ENCODE results near the gene RELT. TPM values are rescaled to one million over a fixed set of nuclear protein-coding genes. Genes with fewer than 3 reads are reported as not detected.

The RELT gene
- total and polyA plus RNA-seq, 5 experiments from 2014 or later = 1.3 to 12.8 (median 3.3) TPM

DNA sequence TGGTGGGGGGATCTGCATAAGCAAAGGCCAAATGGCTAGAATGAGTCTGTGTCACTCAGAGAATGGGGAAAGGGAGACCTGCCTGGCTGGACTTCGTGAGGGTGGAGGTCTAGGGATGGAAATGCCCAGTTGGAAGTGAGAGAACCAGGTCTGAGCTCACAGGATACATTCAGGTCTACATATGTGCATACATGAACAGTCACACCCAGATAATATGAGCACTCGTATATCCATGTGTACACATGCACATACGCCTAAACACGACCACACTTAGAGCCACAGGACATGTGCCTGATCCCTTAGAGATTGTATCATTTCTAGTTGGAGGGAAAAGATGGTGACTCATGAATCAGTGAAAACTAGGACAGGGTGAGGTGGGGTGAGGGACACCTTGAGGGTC lies 21.1 kb upstream of the RELT start:
- no peaks in the 10 kb centered on the region for H3K36me3 Mint-ChIP-seq
- peak overlapping the region in 4 of 10 donors; percentile 24 to 69 (median 36) for H3K27ac Mint-ChIP-seq
- no peak for DNase-seq
- ATAC-seq = no peak
- peaks cover 0 to 12% (median 2%) of the 10 kb centered on the region in 4 donors for H3K4me1 Mint-ChIP-seq
- H3K9me3 Mint-ChIP-seq = no peaks in the 10 kb centered on the region
- no peak overlapping the region for H3K4me3 Mint-ChIP-seq
- H3K27me3 Mint-ChIP-seq = no peaks in the 10 kb centered on the region
- POLR2A ChIA-PET = interaction anchor here (0.5 to 1.2 kb wide), 2 partner anchors 10 to 56 kb away, joined by 3 read pairs; no protein-coding TSS in a partner anchor

DNA sequence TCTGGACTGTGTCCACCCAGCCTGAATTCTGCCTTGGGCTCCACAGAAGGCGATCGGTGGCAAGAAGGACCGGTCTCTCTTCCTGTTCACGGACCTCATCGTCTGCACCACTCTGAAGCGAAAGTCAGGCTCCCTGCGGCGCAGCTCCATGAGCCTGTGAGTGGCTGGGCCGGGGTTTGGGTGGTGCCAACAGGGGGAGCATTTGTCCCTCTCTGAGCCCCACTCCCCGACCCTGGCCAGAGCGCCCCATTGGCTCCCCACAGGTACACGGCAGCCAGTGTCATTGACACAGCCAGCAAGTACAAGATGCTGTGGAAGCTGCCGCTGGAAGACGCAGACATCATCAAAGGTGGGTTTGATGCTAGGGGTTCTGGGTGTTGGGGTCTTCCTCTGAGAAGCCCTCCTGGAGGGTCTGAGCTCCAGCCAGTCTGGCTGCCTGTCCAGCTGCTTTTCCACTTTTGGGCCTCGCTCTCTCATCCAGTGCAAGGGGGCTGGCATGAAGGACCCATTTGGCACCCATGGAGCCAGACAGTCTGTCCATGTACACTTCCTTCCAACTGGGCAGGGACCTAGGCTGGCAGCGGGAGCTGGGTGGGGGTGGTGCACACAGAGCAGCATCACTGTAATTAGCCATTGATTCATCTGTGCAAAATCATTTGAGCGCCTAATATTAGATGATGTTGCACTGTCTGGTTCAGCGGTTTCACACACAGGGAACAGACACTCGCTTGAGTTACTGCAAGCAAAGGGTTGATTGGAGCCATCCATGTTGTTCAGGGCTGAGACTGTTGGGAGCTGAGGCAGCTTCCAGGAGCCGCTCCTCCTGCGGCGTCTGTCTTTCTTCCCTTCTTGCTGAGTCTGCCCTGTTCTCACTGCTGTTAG lies 19.0 kb upstream of the RELT start:
- POLR2A ChIA-PET = interaction anchor here (1.4 kb wide), 1 partner anchor 8 kb away, joined by 5 read pairs; no protein-coding TSS in a partner anchor
- Mint-ChIP-seq H3K36me3 (no peaks in the 10 kb centered on the region), H3K9me3 (no peaks in the 10 kb centered on the region), H3K4me3 (no peak overlapping the region), H3K27me3 (no peaks in the 10 kb centered on the region), H3K4me1 (peaks cover 0 to 6% (median 0%) of the 10 kb centered on the region in 4 donors), H3K27ac (no peak overlapping the region)
- ATAC-seq (no peak), DNase-seq (no peak)

DNA sequence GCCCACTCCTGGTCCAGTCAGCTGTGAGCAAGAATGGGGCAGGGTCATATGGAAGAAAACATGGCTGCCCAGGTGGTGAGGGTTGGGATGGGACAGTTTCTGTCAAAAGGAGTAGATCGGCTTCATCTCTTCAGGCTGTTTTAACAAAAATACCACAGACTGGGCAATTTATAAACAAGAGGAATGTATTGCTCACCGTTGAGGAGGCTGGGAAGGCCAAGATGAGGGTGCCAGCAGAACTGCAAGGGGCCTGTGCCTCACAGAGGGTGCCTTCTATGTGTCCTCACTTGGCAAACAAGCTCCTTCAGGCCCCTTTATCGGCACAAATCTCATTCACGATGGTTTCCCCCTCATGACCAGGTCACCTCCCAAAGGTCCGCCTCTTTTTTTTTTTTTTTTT lies 18.1 kb upstream of the RELT start:
- no peaks in the 10 kb centered on the region for H3K36me3 Mint-ChIP-seq
- DNase-seq = no peak
- ATAC-seq = no peak
- no peaks in the 10 kb centered on the region for H3K27me3 Mint-ChIP-seq
- H3K4me1 Mint-ChIP-seq = peaks cover 0 to 8% (median 1%) of the 10 kb centered on the region in 4 donors
- no peak overlapping the region for H3K4me3 Mint-ChIP-seq
- peak overlapping the region in 1 of 10 donors; percentile 8 for H3K27ac Mint-ChIP-seq
- no peaks in the 10 kb centered on the region for H3K9me3 Mint-ChIP-seq
- POLR2A ChIA-PET = interaction anchor here (0.6 to 1.4 kb wide), 2 partner anchors 7 to 36 kb away, joined by 3 to 5 read pairs; no protein-coding TSS in a partner anchor

DNA sequence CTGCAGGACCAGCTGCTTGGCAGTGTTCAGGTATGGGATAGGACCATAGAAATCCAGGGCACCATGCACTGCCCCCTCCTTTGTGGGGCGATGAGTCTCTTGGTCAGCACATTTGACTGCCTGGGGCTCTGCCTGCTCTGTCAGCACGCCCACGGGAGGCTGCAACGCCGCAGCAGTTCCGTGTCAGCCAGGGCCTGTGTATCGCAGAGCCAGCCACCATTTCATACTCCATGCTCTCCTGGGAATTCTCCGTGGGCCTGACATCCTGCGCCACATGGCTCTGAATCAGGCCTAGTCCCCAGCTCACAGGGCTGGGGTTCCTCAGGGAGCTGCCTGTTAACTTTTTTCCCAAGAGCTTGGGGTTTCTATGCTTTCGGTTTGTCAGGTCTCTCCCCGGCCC lies 16.9 kb upstream of the RELT start:
- Mint-ChIP-seq H3K27me3 (no peaks in the 10 kb centered on the region), H3K9me3 (no peaks in the 10 kb centered on the region), H3K36me3 (no peaks in the 10 kb centered on the region), H3K27ac (peak overlapping the region in 3 of 10 donors; percentile 28 to 49 (median 48)), H3K4me1 (peaks cover 0 to 10% (median 2%) of the 10 kb centered on the region in 4 donors), H3K4me3 (no peak overlapping the region)
- ATAC-seq = no peak
- no peak for DNase-seq
- POLR2A ChIA-PET = no interaction called here

DNA sequence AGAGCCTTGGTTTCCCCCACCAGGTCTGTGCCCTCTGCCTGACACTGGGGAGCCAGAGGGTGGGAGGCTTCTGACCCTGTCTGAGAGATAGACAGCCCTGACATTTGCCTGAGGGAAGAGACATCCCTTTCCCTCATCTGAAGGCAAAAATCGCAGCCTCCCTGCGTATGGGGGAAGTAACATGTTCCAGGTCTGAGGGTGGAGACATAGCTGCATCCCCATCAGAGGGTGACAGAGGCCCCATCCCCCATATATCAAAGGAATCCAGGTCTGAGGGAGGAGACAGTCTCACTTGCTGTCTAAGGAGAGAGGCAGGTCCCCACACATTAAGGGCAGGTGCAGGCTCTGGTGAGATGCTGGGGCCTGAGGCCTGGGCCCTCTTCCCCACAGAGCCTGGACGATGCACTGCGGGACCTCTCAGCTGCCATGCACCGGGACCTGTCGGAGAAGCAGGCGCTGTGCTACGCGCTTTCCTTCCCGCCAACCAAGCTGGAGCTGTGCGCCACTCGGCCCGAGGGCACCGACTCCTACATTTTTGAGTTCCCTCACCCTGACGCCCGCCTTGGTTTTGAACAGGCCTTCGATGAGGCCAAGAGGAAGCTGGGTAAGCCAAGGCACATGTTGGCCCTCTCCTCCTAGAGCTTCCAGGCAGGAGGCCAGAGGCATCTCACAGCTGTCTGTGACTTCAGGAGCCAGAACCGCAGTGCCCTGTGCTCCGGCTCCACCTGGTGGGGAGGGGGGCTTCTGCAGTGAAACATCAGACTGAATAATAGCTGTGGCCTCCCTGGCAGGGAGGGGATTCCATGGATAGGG lies 16.1 kb upstream of the RELT start:
- POLR2A ChIA-PET = interaction anchor here (1.4 kb wide), 1 partner anchor 10 kb away, joined by 4 read pairs; no protein-coding TSS in a partner anchor
- H3K27me3 Mint-ChIP-seq = no peaks in the 10 kb centered on the region
- H3K36me3 Mint-ChIP-seq = no peaks in the 10 kb centered on the region
- peaks cover 0 to 10% (median 7%) of the 10 kb centered on the region in 4 donors for H3K4me1 Mint-ChIP-seq
- ATAC-seq (peak; percentile 58 to 62), DNase-seq (peak in 2 of 10 donors; percentile 36 to 43)
- H3K27ac Mint-ChIP-seq = peak overlapping the region in 5 of 10 donors; percentile 37 to 66 (median 49)
- H3K9me3 Mint-ChIP-seq = no peaks in the 10 kb centered on the region
- H3K4me3 Mint-ChIP-seq = no peak overlapping the region

DNA sequence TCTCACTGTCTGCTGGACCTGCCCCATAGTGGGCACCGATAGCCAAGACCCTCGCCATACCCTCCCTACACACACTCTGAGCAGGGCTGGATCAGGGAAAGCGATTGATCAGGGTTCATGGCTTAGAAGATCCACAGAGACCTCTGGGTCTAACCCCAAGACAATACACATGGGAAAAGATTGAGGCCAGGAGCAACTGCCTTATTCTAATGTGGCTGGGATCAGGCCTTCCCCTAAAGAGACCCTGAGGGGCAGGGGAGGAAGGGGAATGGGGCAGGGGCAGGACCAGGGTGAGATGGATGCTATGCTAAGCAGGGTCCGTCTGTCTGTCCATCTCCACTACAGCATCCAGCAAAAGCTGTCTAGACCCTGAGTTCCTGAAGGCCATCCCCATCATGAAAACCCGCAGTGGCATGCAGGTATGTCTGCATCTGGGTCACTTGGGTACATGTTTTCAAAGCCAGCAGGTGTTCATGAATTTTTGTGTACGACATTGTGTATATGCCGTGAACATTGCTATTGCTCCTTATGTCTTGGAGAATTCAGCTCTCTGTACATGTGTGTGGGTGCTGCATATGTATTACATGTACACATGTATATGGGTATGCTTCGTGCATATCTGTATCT lies 15.3 kb upstream of the RELT start:
- Mint-ChIP-seq H3K4me3 (no peak overlapping the region), H3K36me3 (no peaks in the 10 kb centered on the region), H3K9me3 (peaks cover 0 to 2% (median 0%) of the 10 kb centered on the region in 9 donors), H3K27ac (peak overlapping the region in 6 of 10 donors; percentile 16 to 66 (median 57)), H3K4me1 (peaks cover 4 to 17% (median 13%) of the 10 kb centered on the region in 4 donors), H3K27me3 (no peaks in the 10 kb centered on the region)
- POLR2A ChIA-PET = interaction anchor here (0.5 to 1.4 kb wide), 2 partner anchors 10 to 325 kb away, joined by 3 to 4 read pairs; no protein-coding TSS in a partner anchor
- ATAC-seq = no peak
- DNase-seq = no peak

DNA sequence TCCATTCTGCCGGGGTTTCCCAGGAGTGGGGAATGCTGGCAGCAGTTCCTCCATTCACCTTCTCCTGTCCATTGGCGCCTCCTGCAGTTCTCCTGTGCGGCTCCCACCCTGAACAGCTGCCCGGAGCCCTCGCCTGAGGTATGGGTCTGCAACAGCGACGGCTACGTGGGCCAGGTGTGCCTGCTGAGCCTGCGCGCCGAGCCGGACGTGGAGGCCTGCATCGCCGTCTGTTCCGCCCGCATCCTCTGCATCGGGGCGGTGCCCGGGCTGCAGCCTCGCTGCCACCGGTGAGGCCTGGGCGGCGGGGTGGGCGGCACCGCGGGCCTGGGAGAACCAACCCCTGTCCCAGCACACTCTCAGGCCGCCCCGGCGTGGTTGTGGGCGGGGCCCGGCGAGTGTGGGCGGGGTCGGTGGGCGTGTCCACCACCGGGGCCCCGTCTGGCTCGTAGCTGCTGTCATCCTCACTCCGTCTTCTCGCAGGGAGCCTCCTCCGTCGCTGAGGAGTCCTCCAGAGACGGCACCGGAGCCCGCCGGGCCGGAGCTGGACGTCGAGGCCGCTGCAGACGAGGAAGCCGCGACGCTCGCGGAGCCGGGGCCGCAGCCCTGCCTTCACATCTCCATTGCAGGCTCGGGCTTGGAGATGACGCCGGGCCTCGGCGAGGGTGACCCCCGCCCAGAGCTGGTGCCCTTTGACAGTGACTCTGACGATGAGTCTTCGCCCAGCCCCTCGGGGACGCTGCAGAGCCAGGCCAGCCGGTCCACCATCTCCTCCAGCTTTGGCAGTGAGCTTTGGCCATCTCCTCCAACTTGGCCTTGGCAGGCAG lies 14.0 kb upstream of the RELT start:
- ATAC-seq (no peak), DNase-seq (no peak)
- Mint-ChIP-seq H3K27me3 (no peaks in the 10 kb centered on the region), H3K9me3 (peaks cover 0 to 10% (median 0%) of the 10 kb centered on the region in 9 donors), H3K27ac (peak overlapping the region in 8 of 10 donors; percentile 69 to 99 (median 78)), H3K36me3 (no peaks in the 10 kb centered on the region), H3K4me1 (peaks cover 17 to 28% (median 24%) of the 10 kb centered on the region in 4 donors), H3K4me3 (no peak overlapping the region)
- POLR2A ChIA-PET = interaction anchor here (2.2 kb wide), 1 partner anchor 13 kb away, joined by 7 read pairs; no protein-coding TSS in a partner anchor

DNA sequence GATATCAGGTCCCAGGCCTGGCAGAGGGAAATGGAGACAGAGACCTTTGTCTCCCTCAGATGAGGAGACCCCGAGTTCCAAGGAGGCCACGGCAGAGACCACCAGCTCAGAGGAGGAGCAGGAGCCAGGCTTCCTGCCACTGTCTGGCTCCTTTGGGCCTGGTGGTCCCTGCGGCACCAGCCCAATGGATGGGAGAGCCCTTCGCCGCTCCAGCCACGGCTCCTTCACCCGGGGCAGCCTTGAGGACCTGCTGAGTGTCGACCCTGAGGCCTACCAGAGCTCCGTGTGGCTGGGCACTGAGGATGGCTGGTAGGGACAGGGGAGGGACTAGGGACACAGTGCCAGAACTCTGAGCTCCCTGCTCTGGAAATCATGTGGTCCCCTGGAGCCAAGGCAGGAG lies 13.1 kb upstream of the RELT start:
- no peak for ATAC-seq
- no peaks in the 10 kb centered on the region for H3K27me3 Mint-ChIP-seq
- no peaks in the 10 kb centered on the region for H3K36me3 Mint-ChIP-seq
- H3K4me1 Mint-ChIP-seq = peaks cover 23 to 38% (median 30%) of the 10 kb centered on the region in 4 donors
- H3K4me3 Mint-ChIP-seq = no peak overlapping the region
- POLR2A ChIA-PET = interaction anchor here (1.5 to 2.2 kb wide), 2 partner anchors 12 to 22 kb away, joined by 3 to 7 read pairs; no protein-coding TSS in a partner anchor
- no peak for DNase-seq
- H3K27ac Mint-ChIP-seq = peak overlapping the region in 7 of 10 donors; percentile 70 to 99 (median 93)
- peaks cover 0 to 10% (median 0%) of the 10 kb centered on the region in 9 donors for H3K9me3 Mint-ChIP-seq

DNA sequence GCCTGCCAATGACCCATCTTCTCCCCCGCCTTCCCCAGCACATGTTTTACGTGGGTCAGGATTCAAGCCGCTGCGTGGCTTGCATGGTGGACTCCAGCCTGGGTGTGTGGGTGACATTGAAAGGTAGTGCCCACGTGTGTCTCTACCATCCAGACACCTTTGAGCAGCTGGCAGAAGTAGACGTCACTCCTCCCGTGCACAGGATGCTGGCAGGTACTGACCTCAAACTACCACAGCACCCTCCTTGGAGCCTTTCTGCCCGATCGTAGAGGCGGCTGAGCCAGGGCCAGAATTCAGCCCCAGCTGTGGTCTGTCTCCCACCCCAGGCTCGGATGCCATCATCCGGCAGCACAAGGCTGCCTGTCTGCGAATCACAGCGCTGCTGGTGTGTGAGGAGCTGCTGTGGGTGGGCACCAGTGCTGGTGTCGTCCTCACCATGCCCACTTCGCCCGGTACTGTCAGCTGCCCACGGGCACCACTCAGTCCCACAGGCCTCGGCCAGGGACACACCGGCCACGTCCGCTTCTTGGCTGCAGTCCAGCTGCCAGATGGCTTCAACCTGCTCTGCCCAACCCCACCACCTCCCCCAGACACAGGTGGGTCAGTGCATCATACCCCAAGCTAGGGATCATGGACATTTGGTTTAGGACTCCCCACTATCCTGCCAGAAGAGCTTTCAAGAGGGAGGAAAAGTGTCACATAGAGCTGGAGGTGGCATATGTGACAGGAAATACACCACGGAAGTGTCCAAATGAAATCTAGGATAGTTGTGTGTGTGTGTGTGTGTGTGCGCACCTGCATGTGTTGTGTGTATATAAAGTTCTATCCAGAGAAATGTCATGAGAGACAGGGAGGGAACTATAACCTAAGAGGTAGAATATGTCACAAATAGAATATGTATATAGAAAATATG lies 10.6 kb upstream of the RELT start:
- no peaks in the 10 kb centered on the region for H3K36me3 Mint-ChIP-seq
- POLR2A ChIA-PET = interaction anchor here (0.6 to 1.4 kb wide), 11 partner anchors 8 to 614 kb away, joined by 3 to 6 read pairs (median 4); partner anchors contain the start of genes FAM168A and RELT
- peak; percentile 28 to 51 for ATAC-seq

DNA sequence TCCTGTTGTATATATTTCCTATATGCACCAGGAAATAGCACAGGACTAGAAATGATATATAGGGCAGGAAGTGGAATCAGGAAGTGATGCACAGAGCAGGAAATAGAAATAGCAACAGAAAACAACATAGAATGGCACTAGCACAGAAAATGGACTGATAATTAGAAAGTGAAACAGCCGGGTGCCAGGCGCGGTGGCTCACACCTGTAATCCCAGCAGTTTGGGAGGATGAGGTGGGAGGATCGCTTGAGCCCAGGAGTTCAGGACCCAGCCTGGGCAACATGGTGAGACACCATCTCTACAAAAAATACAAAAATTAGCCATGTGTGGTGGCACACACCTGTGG lies 10.0 kb upstream of the RELT start:
- Mint-ChIP-seq H3K4me3 (peak overlapping the region; percentile 28 to 87 (median 63)), H3K36me3 (no peaks in the 10 kb centered on the region), H3K4me1 (peaks cover 21 to 40% (median 33%) of the 10 kb centered on the region in 4 donors), H3K27ac (peak overlapping the region; percentile 92 to 99 (median 96)), H3K9me3 (peaks cover 0 to 10% (median 0%) of the 10 kb centered on the region in 9 donors), H3K27me3 (no peaks in the 10 kb centered on the region)
- POLR2A ChIA-PET = interaction anchor here (0.6 to 1.3 kb wide), 5 partner anchors 9 to 614 kb away, joined by 3 to 5 read pairs (median 4); partner anchors contain the start of gene RELT
- peak in 3 of 10 donors; percentile 28 to 74 (median 71) for DNase-seq
- ATAC-seq = peak; percentile 94 to 95

More for the DNA sequence above, 10.6 kb upstream of the RELT start:
- DNase-seq = peak in 1 of 10 donors; percentile 52
- Mint-ChIP-seq H3K4me1 (peaks cover 23 to 40% (median 33%) of the 10 kb centered on the region in 4 donors), H3K9me3 (peaks cover 0 to 10% (median 0%) of the 10 kb centered on the region in 9 donors), H3K27me3 (no peaks in the 10 kb centered on the region), H3K4me3 (peak overlapping the region; percentile 28 to 87 (median 63)), H3K27ac (peak overlapping the region; percentile 92 to 99 (median 96))

All from naive thymus-derived CD8-positive, alpha-beta T cell (primary cell).